SK-N-SH treated with all-trans-retinoic acid at 6 μM for 48 hours (cell line): ENCODE measurements around the gene BANP.

ENCODE experiments used
- ATAC-seq: fragments of 200-7000 bp; cut with Tn5 transposase; 3 replicates; pipeline ENCODE4 v1.9.1; 2020; ENCODE audit warnings: mild to moderate bottlenecking, moderate library complexity
- ARNTL ChIP-seq: fragments of 450-650 bp; formaldehyde crosslinking; IDR thresholded peaks from 2 replicates; pipeline ENCODE4 v1.5.0; 2020; ENCODE audit warnings: low read depth, mild to moderate bottlenecking, moderate library complexity, borderline replicate concordance
- BACH2 ChIP-seq: fragments of 250-450 bp; sonication (Bioruptor Pico); IDR thresholded peaks from 2 replicates; pipeline ENCODE4 v1.9.0; 2021; ENCODE audit warnings: mild to moderate bottlenecking, borderline replicate concordance
- CREB5 ChIP-seq: fragments of 250-450 bp; sonication (Bioruptor Pico); IDR thresholded peaks from 2 replicates; pipeline ENCODE4 v1.5.1; 2020; ENCODE audit warnings: low read depth, mild to moderate bottlenecking, moderate library complexity
- CSDC2 ChIP-seq: fragments of 250-450 bp; sonication (Bioruptor Pico); IDR thresholded peaks from 2 replicates; pipeline ENCODE4 v1.5.0; 2020; ENCODE audit warnings: mild to moderate bottlenecking, moderate library complexity
- ESRRG ChIP-seq: fragments of 250-450 bp; sonication (Bioruptor Pico); IDR thresholded peaks from 2 replicates; pipeline ENCODE4 v1.6.1; 2021; ENCODE audit warnings: mild to moderate bottlenecking
- GLIS3 ChIP-seq: fragments of 250-450 bp; sonication (Bioruptor Pico); IDR thresholded peaks from 2 replicates; pipeline ENCODE4 v1.5.0; 2020; ENCODE audit warnings: mild to moderate bottlenecking, moderate library complexity
- ISL1 ChIP-seq: fragments of 250-450 bp; sonication (Bioruptor Pico); IDR thresholded peaks from 2 replicates; pipeline ENCODE4 v2.1.2; 2022; ENCODE audit warnings: mild to moderate bottlenecking, moderate library complexity
- OSR1 ChIP-seq: fragments of 250-450 bp; sonication (Bioruptor Pico); IDR thresholded peaks from 2 replicates; pipeline ENCODE4 v1.8.0; 2022; ENCODE audit warnings: moderate library complexity, mild to moderate bottlenecking, inconsistent platforms
- PATZ1 ChIP-seq: fragments of 250-450 bp; sonication (Bioruptor Pico); IDR thresholded peaks from 2 replicates; pipeline ENCODE4 v1.8.0; 2020; ENCODE audit warnings: mild to moderate bottlenecking, moderate library complexity, borderline replicate concordance
- POU6F1 ChIP-seq: fragments of 250-450 bp; sonication (Bioruptor Pico); IDR thresholded peaks from 2 replicates; pipeline ENCODE4 v1.8.0; 2021; ENCODE audit warnings: low read depth, mild to moderate bottlenecking, moderate library complexity, borderline replicate concordance
- PPARA ChIP-seq: fragments of 250-450 bp; sonication (Bioruptor Pico); IDR thresholded peaks from 2 replicates; pipeline ENCODE4 v1.5.0; 2020; ENCODE audit warnings: mild to moderate bottlenecking, borderline replicate concordance
- RARB ChIP-seq: fragments of 250-450 bp; sonication (Bioruptor Pico); IDR thresholded peaks from 2 replicates; pipeline ENCODE4 v1.8.0; 2021; ENCODE audit warnings: mild to moderate bottlenecking, moderate library complexity
- SNAI2 ChIP-seq: fragments of 250-450 bp; sonication (Bioruptor Pico); IDR thresholded peaks from 2 replicates; pipeline ENCODE4 v1.5.0; 2020; ENCODE audit warnings: mild to moderate bottlenecking, moderate library complexity
- TCF4 ChIP-seq: fragments of 250-450 bp; sonication (Bioruptor Pico); IDR thresholded peaks from 2 replicates; pipeline ENCODE4 v1.8.0; 2021; ENCODE audit warnings: mild to moderate bottlenecking, moderate library complexity, borderline replicate concordance
- TOX ChIP-seq: fragments of 250-450 bp; sonication (Bioruptor Pico); IDR thresholded peaks from 2 replicates; pipeline ENCODE4 v1.8.0; 2021; ENCODE audit warnings: mild to moderate bottlenecking, moderate library complexity, borderline replicate concordance
- TSHZ2 ChIP-seq: fragments of 250-450 bp; sonication (Bioruptor Pico); IDR thresholded peaks from 2 replicates; pipeline ENCODE4 v1.5.0; 2020; ENCODE audit warnings: mild to moderate bottlenecking, moderate library complexity
- ZC3H10 ChIP-seq: fragments of 250-450 bp; sonication (Bioruptor Pico); IDR thresholded peaks from 2 replicates; pipeline ENCODE4 v1.5.1; 2021; ENCODE audit warnings: mild to moderate bottlenecking, moderate library complexity
- ZFP3 ChIP-seq: fragments of 250-450 bp; sonication (Bioruptor Pico); IDR thresholded peaks from 2 replicates; pipeline ENCODE4 v1.5.0; 2020; ENCODE audit warnings: mild to moderate bottlenecking, moderate library complexity
- ZFP30 ChIP-seq: fragments of 450-650 bp; formaldehyde crosslinking; IDR thresholded peaks from 2 replicates; pipeline ENCODE4 v1.5.0; 2022; ENCODE audit warnings: mild to moderate bottlenecking, moderate library complexity
- ZNF565 ChIP-seq: fragments of 450-650 bp; formaldehyde crosslinking; conservative IDR thresholded peaks from 2 replicates; pipeline ENCODE4 v1.5.0; 2020; ENCODE audit warnings: low read depth, mild to moderate bottlenecking, moderate library complexity
- ZNF70 ChIP-seq: fragments of 450-650 bp; formaldehyde crosslinking; IDR thresholded peaks from 2 replicates; pipeline ENCODE4 v1.5.0; 2020; ENCODE audit warnings: mild to moderate bottlenecking, moderate library complexity
- ZNF8 ChIP-seq: fragments of 450-650 bp; formaldehyde crosslinking; IDR thresholded peaks from 2 replicates; pipeline ENCODE4 v1.5.0; 2020; ENCODE audit warnings: mild to moderate bottlenecking, moderate library complexity

BANP gene

GRCh38 chr16:88013766-88014251 is 62.6 kb downstream of the BANP start (continued):
- TF ChIP-seq ARNTL (CRISPR knock-in tag) (no peak), TOX (no peak), BACH2 (CRISPR knock-in tag) (no peak)

GRCh38 chr16:88014252-88014781 is 63.1 kb downstream of the BANP start:
- no peak for TF ChIP-seq ZNF565 (CRISPR knock-in tag)
- TF ChIP-seq TOX = no peak
- TF ChIP-seq SNAI2 (CRISPR knock-in tag) = no peak
- no peak for TF ChIP-seq ESRRG (CRISPR knock-in tag)
- no peak for TF ChIP-seq ZNF8
- no peak for TF ChIP-seq PPARA
- TF ChIP-seq TSHZ2 = no peak
- no peak for TF ChIP-seq ZFP30 (CRISPR knock-in tag)
- TF ChIP-seq, all 23 proteins: peak for 0
- ATAC-seq = no peak

GRCh38 chr16:88014954-88015805 is 63.9 kb downstream of the BANP start:
- TF ChIP-seq TOX = no peak
- no peak for TF ChIP-seq POU6F1
- TF ChIP-seq ESRRG (CRISPR knock-in tag) = no peak
- TF ChIP-seq ZFP30 (CRISPR knock-in tag) = no peak
- TF ChIP-seq OSR1 (CRISPR knock-in tag) = no peak
- no peak for TF ChIP-seq ZFP3 (CRISPR knock-in tag)
- TF ChIP-seq ZNF8 = no peak
- no peak for TF ChIP-seq GLIS3 (CRISPR knock-in tag)
- TF ChIP-seq TCF4 (CRISPR knock-in tag) = no peak
- TF ChIP-seq BACH2 (CRISPR knock-in tag) = no peak
- no peak for TF ChIP-seq ZC3H10
- TF ChIP-seq PATZ1 (CRISPR knock-in tag) = no peak
- TF ChIP-seq ISL1 (CRISPR knock-in tag) = no peak
- no peak for TF ChIP-seq ARNTL (CRISPR knock-in tag)
- TF ChIP-seq ZNF70 (CRISPR knock-in tag) = no peak
- ATAC-seq = no peak

- no peak for ATAC-seq
- TF ChIP-seq ARNTL (CRISPR knock-in tag) (no peak), CREB5 (CRISPR knock-in tag) (no peak), ISL1 (CRISPR knock-in tag) (no peak), CSDC2 (CRISPR knock-in tag) (no peak), ESRRG (CRISPR knock-in tag) (no peak), SNAI2 (CRISPR knock-in tag) (no peak), POU6F1 (no peak), OSR1 (CRISPR knock-in tag) (no peak), GLIS3 (CRISPR knock-in tag) (no peak), TCF4 (CRISPR knock-in tag) (no peak), TOX (no peak), TSHZ2 (no peak), ZNF8 (no peak), RARB (no peak), ZNF565 (CRISPR knock-in tag) (no peak)
These were observed 64.5 kb downstream of the BANP start for GRCh38 chr16:88015806-88016140.
